ENCODE measurements around the gene SUSD6.

The SUSD6 gene

GRCh38 chr14:69611172-69612013 is at the start of gene SUSD6:
Gene SUSD6 (plus strand): TSS chr14:69611596. CDS start chr14:69658593, 46,997 bp downstream.
- H3K9me3 ChIP-seq (ENCODE audit: control insufficient read depth in 1 of 2, low read length in 2 of 2), result no peaks in the 10 kb centered on the region

GRCh38 chr14:69561893-69562292 is 49.5 kb upstream of the SUSD6 start:
- no peaks in the 10 kb centered on the region for H3K9me3 ChIP-seq (ENCODE audit: control insufficient read depth in 1 of 2, low read length in 2 of 2)
- H3K36me3 ChIP-seq (ENCODE audit: control insufficient read depth in 1 of 2, insufficient read depth in 2 of 2, low read length in 2 of 2), result no peaks in the 10 kb centered on the region

More at GRCh38 chr14:69611172-69612013, at the start of gene SUSD6:
- no peaks in the 10 kb centered on the region for H3K36me3 ChIP-seq (ENCODE audit: control insufficient read depth in 1 of 2, insufficient read depth in 2 of 2, low read length in 2 of 2)
- peak within 1 kb of the TSS; percentile 87 to 95 for H3K4me3 ChIP-seq (ENCODE audit: low read depth in 1 of 2, low read length in 2 of 2)
- peaks cover 33 to 37% of the 10 kb centered on the region in 2 donors for H3K4me1 ChIP-seq (ENCODE audit: control insufficient read depth in 1 of 2, insufficient read depth in 2 of 2, low read length in 2 of 2)
- H3K27ac ChIP-seq (ENCODE audit: low read length), result peak within 1 kb of the TSS; percentile 99
- H3K27me3 ChIP-seq (ENCODE audit: low read depth, low read length), result no peaks in the 10 kb centered on the region

GRCh38 chr14:69567563-69567962 is 43.8 kb upstream of the SUSD6 start:
- H3K4me1 ChIP-seq (ENCODE audit: control insufficient read depth in 1 of 2, insufficient read depth in 2 of 2, low read length in 2 of 2), result peaks cover 0 to 15% of the 10 kb centered on the region in 2 donors
- H3K27me3 ChIP-seq (ENCODE audit: low read depth, low read length), result peaks cover 47% of the 10 kb centered on the region
- no peaks in the 10 kb centered on the region for H3K9me3 ChIP-seq (ENCODE audit: control insufficient read depth in 1 of 2, low read length in 2 of 2)
- H3K4me3 ChIP-seq (ENCODE audit: low read depth in 1 of 2, low read length in 2 of 2), result no peak overlapping the region
- no peak overlapping the region for H3K27ac ChIP-seq (ENCODE audit: low read length)
- H3K36me3 ChIP-seq (ENCODE audit: control insufficient read depth in 1 of 2, insufficient read depth in 2 of 2, low read length in 2 of 2), result no peaks in the 10 kb centered on the region

More at GRCh38 chr14:69561893-69562292, 49.5 kb upstream of the SUSD6 start:
- Histone ChIP-seq H3K4me1 (ENCODE audit: control insufficient read depth in 1 of 2, insufficient read depth in 2 of 2, low read length in 2 of 2) (no peaks in the 10 kb centered on the region), H3K4me3 (ENCODE audit: low read depth in 1 of 2, low read length in 2 of 2) (no peak overlapping the region), H3K27me3 (ENCODE audit: low read depth, low read length) (peaks cover 14% of the 10 kb centered on the region), H3K27ac (ENCODE audit: low read length) (no peak overlapping the region)

DNA sequence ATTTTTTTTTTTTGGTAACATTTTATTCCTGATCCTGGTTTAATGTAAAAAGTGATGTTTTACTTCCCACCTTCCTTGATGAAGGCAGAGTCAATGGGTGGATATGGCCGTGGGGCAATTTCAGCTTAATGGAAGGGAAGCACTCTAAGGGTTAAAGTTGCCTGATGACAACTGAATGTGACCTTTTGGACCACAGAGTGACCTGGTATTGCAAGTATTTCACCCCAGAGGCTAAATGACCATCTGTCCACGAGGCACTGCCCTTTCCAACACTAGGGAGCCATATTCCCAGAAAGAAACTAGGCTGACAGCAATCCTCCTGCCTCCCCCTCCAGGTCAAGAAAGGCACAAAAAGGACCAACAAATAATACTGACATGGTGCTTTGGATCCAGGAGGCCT is 41.5 kb upstream of the SUSD6 start:
- Histone ChIP-seq H3K4me1 (ENCODE audit: control insufficient read depth in 1 of 2, insufficient read depth in 2 of 2, low read length in 2 of 2) (peaks cover 0 to 36% of the 10 kb centered on the region in 2 donors), H3K9me3 (ENCODE audit: control insufficient read depth in 1 of 2, low read length in 2 of 2) (no peaks in the 10 kb centered on the region), H3K36me3 (ENCODE audit: control insufficient read depth in 1 of 2, insufficient read depth in 2 of 2, low read length in 2 of 2) (no peaks in the 10 kb centered on the region), H3K27ac (ENCODE audit: low read length) (no peak overlapping the region), H3K27me3 (ENCODE audit: low read depth, low read length) (peaks cover 56% of the 10 kb centered on the region), H3K4me3 (ENCODE audit: low read depth in 1 of 2, low read length in 2 of 2) (no peak overlapping the region)

DNA sequence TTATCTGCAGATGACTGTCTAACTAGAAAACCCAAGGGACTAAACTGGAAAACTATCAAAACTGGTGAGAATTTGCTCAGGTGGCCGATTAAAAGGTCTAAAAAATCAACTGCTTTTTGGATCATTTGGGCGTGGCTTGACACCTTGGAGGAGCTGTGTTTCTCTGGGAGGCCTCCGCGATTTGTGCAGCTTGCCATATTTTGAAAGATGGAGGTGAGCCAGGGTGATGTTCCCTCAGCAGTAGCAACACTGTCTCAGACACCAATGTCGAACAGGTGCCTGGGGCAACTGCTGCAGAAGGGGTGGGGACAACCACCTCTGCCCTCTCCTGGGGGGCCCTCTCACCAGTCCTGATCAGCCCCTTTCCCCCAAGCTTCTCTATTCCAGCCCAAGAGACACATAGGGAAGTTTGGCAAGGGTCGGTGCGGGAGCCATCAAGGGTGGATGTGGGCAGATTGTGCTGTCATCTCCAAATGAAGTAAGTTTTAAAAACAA is 40.5 kb upstream of the SUSD6 start:
- Histone ChIP-seq H3K27me3 (ENCODE audit: low read depth, low read length) (peaks cover 55% of the 10 kb centered on the region), H3K4me1 (ENCODE audit: control insufficient read depth in 1 of 2, insufficient read depth in 2 of 2, low read length in 2 of 2) (peaks cover 0 to 37% of the 10 kb centered on the region in 2 donors), H3K9me3 (ENCODE audit: control insufficient read depth in 1 of 2, low read length in 2 of 2) (no peaks in the 10 kb centered on the region), H3K27ac (ENCODE audit: low read length) (no peak overlapping the region), H3K4me3 (ENCODE audit: low read depth in 1 of 2, low read length in 2 of 2) (no peak overlapping the region), H3K36me3 (ENCODE audit: control insufficient read depth in 1 of 2, insufficient read depth in 2 of 2, low read length in 2 of 2) (no peaks in the 10 kb centered on the region)

GRCh38 chr14:69571449-69572029 is 39.9 kb upstream of the SUSD6 start:
- peak overlapping the region; percentile 16 to 73 for H3K4me3 ChIP-seq (ENCODE audit: low read depth in 1 of 2, low read length in 2 of 2)
- H3K27me3 ChIP-seq (ENCODE audit: low read depth, low read length), result peaks cover 55% of the 10 kb centered on the region
- no peaks in the 10 kb centered on the region for H3K36me3 ChIP-seq (ENCODE audit: control insufficient read depth in 1 of 2, insufficient read depth in 2 of 2, low read length in 2 of 2)
- no peak overlapping the region for H3K27ac ChIP-seq (ENCODE audit: low read length)
- H3K4me1 ChIP-seq (ENCODE audit: control insufficient read depth in 1 of 2, insufficient read depth in 2 of 2, low read length in 2 of 2), result peaks cover 0 to 37% of the 10 kb centered on the region in 2 donors
- no peaks in the 10 kb centered on the region for H3K9me3 ChIP-seq (ENCODE audit: control insufficient read depth in 1 of 2, low read length in 2 of 2)

- peaks cover 52% of the 10 kb centered on the region for H3K27me3 ChIP-seq (ENCODE audit: low read depth, low read length)
Measured at GRCh38 chr14:69572030-69572840, 39.2 kb upstream of the SUSD6 start.

GRCh38 chr14:69572841-69573135 is 38.6 kb upstream of the SUSD6 start:
- Histone ChIP-seq H3K4me1 (ENCODE audit: control insufficient read depth in 1 of 2, insufficient read depth in 2 of 2, low read length in 2 of 2) (peaks cover 0 to 37% of the 10 kb centered on the region in 2 donors), H3K36me3 (ENCODE audit: control insufficient read depth in 1 of 2, insufficient read depth in 2 of 2, low read length in 2 of 2) (no peaks in the 10 kb centered on the region), H3K27me3 (ENCODE audit: low read depth, low read length) (peaks cover 47% of the 10 kb centered on the region), H3K9me3 (ENCODE audit: control insufficient read depth in 1 of 2, low read length in 2 of 2) (no peaks in the 10 kb centered on the region), H3K27ac (ENCODE audit: low read length) (no peak overlapping the region), H3K4me3 (ENCODE audit: low read depth in 1 of 2, low read length in 2 of 2) (peak overlapping the region in 1 of 2 donors; percentile 73)

More at GRCh38 chr14:69572030-69572840, 39.2 kb upstream of the SUSD6 start:
- H3K36me3 ChIP-seq (ENCODE audit: control insufficient read depth in 1 of 2, insufficient read depth in 2 of 2, low read length in 2 of 2), result no peaks in the 10 kb centered on the region
- H3K4me3 ChIP-seq (ENCODE audit: low read depth in 1 of 2, low read length in 2 of 2), result peak overlapping the region; percentile 16 to 73
- no peak overlapping the region for H3K27ac ChIP-seq (ENCODE audit: low read length)
- no peaks in the 10 kb centered on the region for H3K9me3 ChIP-seq (ENCODE audit: control insufficient read depth in 1 of 2, low read length in 2 of 2)
- peaks cover 0 to 37% of the 10 kb centered on the region in 2 donors for H3K4me1 ChIP-seq (ENCODE audit: control insufficient read depth in 1 of 2, insufficient read depth in 2 of 2, low read length in 2 of 2)

GRCh38 chr14:69573205-69573830 is 38.1 kb upstream of the SUSD6 start:
- Histone ChIP-seq H3K27me3 (ENCODE audit: low read depth, low read length) (peaks cover 41% of the 10 kb centered on the region), H3K4me1 (ENCODE audit: control insufficient read depth in 1 of 2, insufficient read depth in 2 of 2, low read length in 2 of 2) (peaks cover 0 to 37% of the 10 kb centered on the region in 2 donors), H3K4me3 (ENCODE audit: low read depth in 1 of 2, low read length in 2 of 2) (peak overlapping the region; percentile 26 to 73), H3K36me3 (ENCODE audit: control insufficient read depth in 1 of 2, insufficient read depth in 2 of 2, low read length in 2 of 2) (no peaks in the 10 kb centered on the region), H3K9me3 (ENCODE audit: control insufficient read depth in 1 of 2, low read length in 2 of 2) (no peaks in the 10 kb centered on the region), H3K27ac (ENCODE audit: low read length) (no peak overlapping the region)

GRCh38 chr14:69573831-69574262 is 37.5 kb upstream of the SUSD6 start:
- Histone ChIP-seq H3K27ac (ENCODE audit: low read length) (no peak overlapping the region), H3K27me3 (ENCODE audit: low read depth, low read length) (peaks cover 41% of the 10 kb centered on the region), H3K4me3 (ENCODE audit: low read depth in 1 of 2, low read length in 2 of 2) (peak overlapping the region; percentile 26 to 73), H3K4me1 (ENCODE audit: control insufficient read depth in 1 of 2, insufficient read depth in 2 of 2, low read length in 2 of 2) (peaks cover 0 to 37% of the 10 kb centered on the region in 2 donors), H3K36me3 (ENCODE audit: control insufficient read depth in 1 of 2, insufficient read depth in 2 of 2, low read length in 2 of 2) (no peaks in the 10 kb centered on the region), H3K9me3 (ENCODE audit: control insufficient read depth in 1 of 2, low read length in 2 of 2) (no peaks in the 10 kb centered on the region)

Data from muscle layer of duodenum (tissue), 2 donors.